Suppressor macrophage treated with lipopolysaccharide for 1 hour (primary cell): ENCODE measurements around the gene CAPN5.

Experiments
- DNase-seq, 3 donors: peaks; one replicate each; pipeline ENCODE4 v3.0.0-alpha.2; 2020 to 2022

CAPN5 gene

GRCh38 chr11:77121876-77122575, 55.3 kb downstream of the CAPN5 start:
- DNase-seq: no peak

DNA sequence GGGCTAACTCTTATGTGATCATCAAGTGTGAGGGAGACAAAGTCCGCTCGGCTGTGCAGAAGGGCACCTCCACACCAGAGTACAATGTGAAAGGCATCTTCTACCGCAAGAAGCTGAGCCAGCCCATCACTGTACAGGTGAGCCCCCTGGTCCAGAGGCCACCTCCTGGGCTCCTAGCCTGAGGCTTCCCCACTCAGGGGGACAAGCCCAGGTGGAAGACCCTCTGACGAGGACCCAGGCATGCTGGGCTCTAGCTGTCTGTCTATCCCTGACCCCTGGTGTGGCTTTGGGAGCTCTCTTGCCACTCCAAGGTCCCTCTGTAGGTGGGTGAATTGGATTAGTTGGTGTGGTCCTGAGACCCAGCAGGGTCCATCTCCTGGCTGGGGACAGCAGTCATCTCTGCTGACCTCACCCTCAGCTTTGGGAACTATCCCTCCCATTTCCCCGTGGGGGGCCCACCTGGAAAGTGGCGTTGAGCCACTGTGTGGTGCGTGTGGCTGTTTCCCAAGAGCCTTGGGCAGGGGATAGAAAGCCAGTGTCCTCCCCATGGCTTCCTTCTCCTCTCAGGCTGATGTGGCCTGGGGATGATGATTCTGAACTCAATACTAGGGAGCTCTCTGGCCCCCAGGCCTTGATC, 55.9 kb downstream of the CAPN5 start:
- no peak for DNase-seq

DNA sequence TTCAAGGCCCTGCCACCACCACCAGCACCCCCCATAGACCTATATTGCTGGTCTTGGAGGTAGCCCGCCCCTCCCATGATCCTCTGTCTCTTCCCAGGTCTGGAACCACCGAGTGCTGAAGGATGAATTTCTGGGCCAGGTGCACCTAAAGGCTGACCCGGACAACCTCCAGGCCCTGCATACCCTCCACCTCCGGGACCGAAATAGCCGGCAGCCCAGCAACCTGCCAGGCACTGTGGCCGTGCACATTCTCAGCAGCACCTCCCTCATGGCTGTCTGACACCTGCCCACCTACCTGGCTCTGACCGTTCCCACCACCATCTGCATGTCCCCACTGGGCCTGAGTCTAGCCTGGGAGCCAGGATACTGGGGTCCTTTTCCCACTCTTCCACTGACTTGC, 56.8 kb downstream of the CAPN5 start:
- no peak for DNase-seq

DNA sequence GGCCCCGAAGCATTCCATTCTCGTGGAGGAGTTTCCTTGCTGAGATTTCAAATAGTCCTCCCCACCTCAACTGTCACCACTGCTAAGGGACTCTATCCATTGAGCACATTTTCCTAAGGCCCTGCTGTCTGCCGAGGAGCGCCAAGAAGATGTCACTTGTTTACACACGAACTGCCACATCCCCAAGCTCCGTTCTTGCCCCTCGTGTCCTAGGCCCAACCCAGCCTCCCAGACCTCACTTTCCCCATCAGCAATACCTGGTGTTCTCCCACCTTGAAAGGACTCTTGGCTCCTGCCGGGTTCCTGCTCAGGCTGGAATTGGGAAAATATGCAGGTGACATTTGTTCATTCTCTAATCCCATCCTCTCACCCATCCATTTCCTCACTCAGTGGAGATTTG, 57.3 kb downstream of the CAPN5 start:
- DNase-seq: no peak

DNA sequence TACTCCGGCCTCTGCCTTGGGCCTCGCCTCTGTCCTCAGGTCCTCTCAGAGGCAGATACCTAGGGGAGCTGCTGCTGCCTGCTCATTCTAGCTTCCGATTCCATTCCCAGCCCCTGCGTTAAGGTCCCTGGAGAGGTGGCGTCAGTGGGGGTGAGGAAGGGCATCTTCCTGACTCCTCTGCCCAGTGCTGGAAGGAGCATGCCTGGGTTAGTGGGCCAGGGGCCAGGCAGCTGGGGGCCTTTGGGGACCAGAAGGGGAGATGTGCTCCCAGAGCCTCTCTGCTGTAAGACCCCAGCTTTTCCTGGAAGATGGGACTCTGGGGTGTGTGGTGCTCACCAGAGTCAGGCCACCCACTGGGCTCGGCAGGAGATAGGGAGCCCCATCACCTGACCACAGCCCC, 57.7 kb downstream of the CAPN5 start:
- no peak for DNase-seq

- DNase-seq: no peak
These were observed 58.4 kb downstream of the CAPN5 start for GRCh38 chr11:77125191-77125590.

DNA sequence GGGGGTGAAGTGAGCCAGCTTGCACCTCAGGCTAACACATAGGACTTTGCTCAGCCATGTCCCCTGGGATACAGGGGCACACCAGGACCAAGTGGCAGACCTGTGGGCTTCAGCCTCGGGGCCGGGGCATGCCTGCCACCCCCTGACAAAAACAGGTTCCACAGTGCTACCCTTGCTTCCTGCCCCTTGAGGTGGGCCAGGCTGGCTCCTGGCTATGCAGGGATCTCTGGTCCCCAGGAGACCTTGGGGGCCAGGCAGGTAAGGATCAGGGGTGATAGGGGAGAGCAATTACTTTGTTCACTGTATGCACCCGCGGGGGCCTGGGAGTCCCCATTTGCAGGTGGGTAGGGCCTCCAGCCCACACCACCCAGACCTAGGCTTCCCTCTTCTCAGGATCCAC, 58.9 kb downstream of the CAPN5 start:
- DNase-seq: no peak

DNA sequence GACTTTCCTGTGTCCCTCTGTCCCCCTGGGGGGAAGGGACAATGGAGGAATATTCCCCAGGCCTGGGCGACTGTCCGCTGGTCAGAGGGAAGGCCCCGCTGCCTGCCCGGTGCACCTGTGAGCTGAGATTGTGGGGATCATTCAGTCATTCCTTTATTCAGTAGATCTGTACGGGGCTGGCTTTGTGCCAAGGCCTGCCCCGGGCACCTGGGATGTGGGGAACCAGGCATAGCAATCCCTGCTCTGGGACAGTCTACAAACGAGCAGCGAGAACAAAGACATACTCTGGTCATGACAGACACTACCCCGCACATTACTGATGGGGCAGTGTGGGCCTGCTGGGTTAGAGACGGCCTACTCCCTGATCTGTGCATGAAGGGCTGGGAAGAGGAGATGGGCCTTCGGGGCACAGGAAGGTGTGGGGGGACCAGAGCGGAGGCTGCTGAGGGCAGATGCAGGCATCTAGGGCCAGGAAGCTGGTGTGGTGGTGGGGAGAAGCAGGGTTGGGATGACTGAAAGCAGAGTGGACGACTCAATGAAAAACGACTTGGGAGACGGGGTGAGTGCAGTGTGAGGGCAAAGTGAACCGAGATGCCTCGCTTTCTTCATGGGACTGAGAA, 59.5 kb downstream of the CAPN5 start:
- DNase-seq: no peak

GRCh38 chr11:77126861-77127234, 60.1 kb downstream of the CAPN5 start:
- no peak for DNase-seq

- DNase-seq: peak; percentile 50 to 74 (median 55)
These were observed 60.6 kb downstream of the CAPN5 start for GRCh38 chr11:77127235-77127911.

GRCh38 chr11:77127920-77128691, 61.3 kb downstream of the CAPN5 start, which contains the start of gene MYO7A:
TSS of gene MYO7A (plus strand) at chr11:77128246. CDS start at chr11:77130635, 2,389 bp downstream.
- no peak for DNase-seq

DNA sequence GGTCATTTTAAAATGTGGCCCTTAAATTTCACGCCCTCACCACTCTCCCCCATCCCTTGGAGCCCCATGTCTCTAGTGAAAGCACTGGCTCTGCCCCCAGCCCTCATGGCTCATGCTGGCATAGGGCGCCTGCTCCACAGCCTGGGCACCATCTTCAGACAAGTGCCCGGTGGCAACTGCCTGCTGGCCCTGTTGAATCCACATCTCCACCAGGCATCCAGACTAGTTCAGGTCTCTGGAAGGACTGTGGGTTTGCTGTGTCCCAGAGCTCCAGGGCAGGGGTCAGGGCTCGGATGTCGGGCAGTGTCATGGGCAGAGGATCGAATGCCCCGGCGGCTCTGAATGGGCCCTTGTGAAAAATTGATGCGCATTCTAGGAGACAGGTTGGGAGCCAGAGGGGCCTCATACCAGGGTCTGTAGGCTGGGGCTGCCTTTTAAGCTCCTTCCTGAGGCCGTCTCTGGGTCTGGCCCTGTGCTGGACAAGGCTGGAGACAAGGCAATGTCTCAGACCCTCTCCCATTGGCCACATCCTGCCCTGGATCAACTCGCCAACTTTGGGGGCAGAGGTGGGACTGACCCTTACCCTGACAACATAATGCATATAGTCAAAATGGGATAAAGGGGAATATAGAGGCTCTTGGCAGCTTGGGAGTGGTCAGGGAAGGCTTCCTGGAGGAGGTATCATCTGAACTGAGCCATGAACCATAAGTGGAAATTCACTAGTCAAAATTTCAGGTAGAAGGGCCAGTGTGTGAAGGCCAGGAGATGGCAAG, 62.5 kb downstream of the CAPN5 start:
- DNase-seq: no peak

DNA sequence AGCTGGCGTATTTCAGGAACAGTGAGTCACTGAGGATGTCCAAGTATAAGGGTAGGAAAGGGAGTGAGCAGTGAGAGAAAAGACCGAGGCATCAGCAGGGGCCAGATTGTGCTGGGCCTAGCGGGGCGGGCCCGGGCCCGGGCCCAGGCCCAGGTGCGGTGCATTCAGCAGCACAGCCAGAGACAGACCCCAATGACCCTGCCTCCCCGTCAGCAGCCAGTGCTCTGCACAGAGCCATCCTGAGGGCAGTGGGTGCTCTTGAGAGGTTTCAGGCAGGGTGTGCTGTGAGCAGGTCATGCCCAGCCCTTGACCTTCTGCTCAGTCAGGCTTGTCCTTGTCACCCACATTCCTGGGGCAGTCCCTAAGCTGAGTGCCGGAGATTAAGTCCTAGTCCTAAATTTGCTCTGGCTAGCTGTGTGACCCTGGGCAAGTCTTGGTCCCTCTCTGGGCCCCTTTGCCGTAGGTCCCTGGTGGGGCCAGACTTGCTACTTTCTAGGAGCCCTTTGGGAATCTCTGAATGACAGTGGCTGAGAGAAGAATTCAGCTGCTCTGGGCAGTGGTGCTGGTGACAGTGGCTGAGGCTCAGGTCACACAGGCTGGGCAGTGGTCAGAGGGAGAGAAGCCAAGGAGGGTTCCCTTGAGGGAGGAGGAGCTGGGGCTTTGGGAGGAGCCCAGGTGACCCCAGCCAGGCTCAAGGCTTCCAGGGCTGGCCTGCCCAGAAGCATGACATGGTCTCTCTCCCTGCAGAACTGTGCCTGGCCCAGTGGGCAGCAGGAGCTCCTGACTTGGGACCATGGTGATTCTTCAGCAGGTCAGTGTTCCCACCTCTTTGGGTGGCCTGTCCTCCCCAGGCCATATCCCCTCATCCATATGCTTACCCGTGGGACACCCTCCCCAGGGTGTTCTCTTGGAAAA, 63.3 kb downstream of the CAPN5 start:
- no peak for DNase-seq

DNA sequence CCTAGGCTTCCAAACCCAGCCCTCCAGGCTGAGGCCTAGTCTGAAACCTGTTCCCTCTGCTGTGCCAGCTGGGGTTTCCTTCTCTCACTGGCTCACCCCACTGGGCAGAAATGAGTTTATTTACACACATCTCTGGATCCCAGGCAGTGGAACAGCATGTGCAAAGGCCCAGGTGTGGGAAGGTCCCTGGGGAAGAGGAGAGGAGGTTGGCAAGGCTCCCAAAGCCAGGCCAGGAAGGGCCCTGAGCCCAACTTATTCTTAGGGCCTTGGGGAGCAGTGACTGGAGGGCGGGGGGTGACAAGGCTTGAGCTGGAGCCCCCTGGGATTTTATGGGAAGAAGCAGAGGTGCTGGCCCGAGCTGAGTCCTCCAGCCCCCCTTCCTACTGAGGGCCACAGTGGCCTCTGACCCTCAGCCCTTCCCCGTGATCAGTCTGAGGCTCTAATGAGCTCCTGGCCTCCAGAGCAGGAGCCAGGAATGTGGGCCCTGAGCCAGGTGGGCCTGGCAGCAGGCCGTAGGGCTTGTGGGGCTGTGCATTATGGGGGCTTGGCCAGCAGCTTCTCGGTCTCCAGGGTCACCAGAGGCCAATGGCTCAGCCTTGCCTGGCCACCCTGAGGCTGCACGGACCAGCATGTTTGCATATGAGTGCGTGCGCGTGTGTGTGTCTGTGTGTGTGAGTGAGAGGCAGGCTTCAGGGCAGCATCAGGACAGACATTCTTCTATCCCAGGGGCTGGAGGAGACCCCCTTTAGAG, 64.2 kb downstream of the CAPN5 start:
- no peak for DNase-seq

- no peak for DNase-seq
These were observed 64.8 kb downstream of the CAPN5 start for GRCh38 chr11:77131560-77131959.

DNA sequence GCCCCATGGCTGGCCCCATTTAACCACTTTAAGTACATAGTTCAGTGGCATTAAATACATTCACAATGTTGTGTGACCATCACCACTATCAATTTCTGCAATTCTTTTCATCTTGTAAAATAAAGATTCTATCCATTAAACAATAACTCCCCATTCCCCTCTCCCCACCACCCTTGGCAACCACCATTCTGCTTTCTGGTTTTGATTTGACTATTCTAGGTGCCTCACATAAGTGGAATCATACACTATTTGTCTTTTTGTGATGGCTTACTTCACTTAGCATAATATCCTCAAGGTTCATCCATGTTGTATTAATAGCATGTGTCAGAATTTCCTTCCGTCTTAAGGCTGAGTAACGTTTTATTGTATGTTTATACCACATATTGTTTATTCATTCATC, 68.3 kb downstream of the CAPN5 start:
- DNase-seq: no peak

GRCh38 chr11:77136074-77136473, 69.3 kb downstream of the CAPN5 start:
- peak in 1 of 3 donors; percentile 32 for DNase-seq

DNA sequence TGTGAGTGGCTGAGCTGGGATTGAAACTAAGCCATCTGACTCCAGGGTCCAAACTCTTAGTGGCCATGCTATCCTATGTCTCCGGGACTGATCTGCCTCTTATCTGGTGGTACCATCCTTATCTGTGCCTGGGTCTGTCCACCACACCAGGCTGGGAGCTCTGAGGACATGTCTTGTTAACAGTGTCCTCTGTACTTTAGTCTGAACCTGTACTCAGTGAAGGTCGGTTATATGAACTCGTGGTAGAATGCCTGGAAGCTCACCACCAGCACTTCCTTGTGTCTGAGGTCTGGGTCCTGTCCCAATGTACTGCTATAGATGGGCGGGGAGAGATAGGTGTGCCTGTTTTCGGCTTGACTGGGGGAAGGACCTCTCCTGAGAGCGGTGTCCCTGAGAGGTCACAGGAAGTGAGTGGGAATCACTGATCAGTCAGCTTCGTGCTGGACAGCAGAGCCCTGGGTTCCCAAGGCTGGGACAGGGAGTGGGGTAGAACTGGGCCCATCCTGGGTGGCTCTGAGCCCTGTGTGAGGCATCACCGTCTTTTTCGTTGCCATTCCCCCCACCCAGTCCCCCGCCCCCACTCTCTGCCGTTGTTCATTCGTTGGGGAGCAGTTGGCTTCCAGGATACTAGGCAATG, 70.1 kb downstream of the CAPN5 start:
- no peak for DNase-seq

- DNase-seq: no peak
These were observed 70.7 kb downstream of the CAPN5 start for GRCh38 chr11:77137421-77137820.
